PC-3 (cell line): ENCODE measurements around the gene AOPEP. TPM values are rescaled to one million over a fixed set of nuclear protein-coding genes. Genes with fewer than 3 reads are reported as not detected.

Experiments
- ATAC-seq: fragments of 200-7000 bp; cut with Tn5 transposase; 2 replicates; pipeline ENCODE4 v1.9.1; 2020; ENCODE audit warnings: mild to moderate bottlenecking, moderate library complexity
- BruUV-seq: library from RNA; stranded (reverse); fragments of 400-500 nt; replicated peaks from 2 replicates; lab custom pipeline; 2021; lab: Mats Ljungman, UMichigan
- CTCF ChIA-PET: fragments of 300-600 bp; sonication (Branson Sonifier 250); formaldehyde crosslinking; loops from one replicate; lab custom pipeline; 2022; ENCODE audit warnings: antibody characterized with exemption; lab: Charles Lee
- POLR2A ChIA-PET: fragments of 300-600 bp; sonication (Branson Sonifier 250); formaldehyde crosslinking; loops from one replicate; lab custom pipeline; 2022; ENCODE audit warnings: antibody characterized with exemption; ENCODE audit not compliant: unreplicated experiment; lab: Charles Lee
- DNase-seq: peaks from one replicate; pipeline ENCODE4 v3.0.0-alpha.2; 2015
- H2AFZ ChIP-seq: fragments of 300-600 bp; sonication (generic); 2 replicates; pipeline ENCODE4 v1.6.0; 2016; ENCODE audit warnings: antibody characterized with exemption, low read length
- H3F3A ChIP-seq: fragments of 300-600 bp; sonication (generic); one replicate; pipeline ENCODE4 v1.6.0; 2017; ENCODE audit warnings: antibody characterized with exemption, low read length, control low read depth, mild to moderate bottlenecking; ENCODE audit not compliant: unreplicated experiment
- H3K27ac ChIP-seq: fragments of 300-600 bp; sonication (generic); 2 replicates; pipeline ENCODE4 v1.5.1; 2016; ENCODE audit warnings: mild to moderate bottlenecking, low read length
- H3K27me3 ChIP-seq: fragments of 300-600 bp; sonication (generic); 2 replicates; pipeline ENCODE4 v1.6.1; 2016; ENCODE audit warnings: low read length, mixed read lengths
- H3K36me3 ChIP-seq: fragments of 300-600 bp; sonication (generic); 2 replicates; pipeline ENCODE4 v1.6.1; 2016; ENCODE audit warnings: low read depth, mixed run types, low read length, mixed read lengths
- H3K4me1 ChIP-seq: fragments of 300-600 bp; sonication (generic); 2 replicates; pipeline ENCODE4 v1.5.1; 2016; ENCODE audit warnings: low read length; ENCODE audit not compliant: insufficient read depth
- H3K4me2 ChIP-seq: fragments of 300-600 bp; sonication (generic); 2 replicates; pipeline ENCODE4 v1.6.0; 2016; ENCODE audit warnings: low read length
- H3K4me3 ChIP-seq: fragments of 300-600 bp; sonication (generic); 2 replicates; pipeline ENCODE4 v1.5.1; 2016; ENCODE audit warnings: mild to moderate bottlenecking, low read length, mixed read lengths
- H3K79me2 ChIP-seq: fragments of 300-600 bp; sonication (generic); 2 replicates; pipeline ENCODE4 v1.6.1; 2017; ENCODE audit warnings: low read length, mixed read lengths
- H3K9ac ChIP-seq: fragments of 300-600 bp; sonication (generic); 2 replicates; pipeline ENCODE4 v1.6.0; 2016; ENCODE audit warnings: mild to moderate bottlenecking, low read length
- H3K9me2 ChIP-seq: fragments of 300-600 bp; sonication (generic); replicated peaks from 2 replicates; pipeline ENCODE4 v1.6.1; 2016; ENCODE audit warnings: mixed run types, low read length, mixed read lengths
- H3K9me3 ChIP-seq: fragments of 300-600 bp; sonication (generic); 2 replicates; pipeline ENCODE4 v1.6.1; 2016; ENCODE audit warnings: low read length, mixed read lengths
- H4K20me1 ChIP-seq: fragments of 300-600 bp; sonication (generic); 2 replicates; pipeline ENCODE4 v1.6.1; 2016; ENCODE audit warnings: low read length, mixed read lengths
- EZH2 ChIP-seq: fragments of 300-600 bp; sonication (generic); IDR thresholded peaks from one replicate; pipeline ENCODE4 v1.6.1; 2017; ENCODE audit warnings: antibody characterized with exemption, mild to moderate bottlenecking, low read length; ENCODE audit not compliant: unreplicated experiment
- EZH2phosphoT487 ChIP-seq: fragments of 300-600 bp; sonication (generic); IDR thresholded peaks from 2 replicates; pipeline ENCODE4 v1.6.1; 2018; ENCODE audit warnings: mild to moderate bottlenecking, antibody characterized with exemption, low read length, borderline replicate concordance
- intact Hi-C: fragments of 100-400 bp; cut with micrococcal nuclease; formaldehyde crosslinking; loops from 2 replicates; pipeline ENCODE4 v1.9.0; 2023
- total RNA-seq: library from RNA; depleted of rRNA; stranded (reverse); fragments of >200 nt; gene quantifications from 2 replicates; pipeline ENCODE4 v1.2.3, GENCODE V29; 2014
- TF ChIP-seq, protein P1 (sequence below): fragments of 300-600 bp; sonication (generic); conservative IDR thresholded peaks from 2 replicates; pipeline ENCODE4 v1.5.1; 2017; ENCODE audit warnings: antibody characterized with exemption, low read depth, mild to moderate bottlenecking, low read length

The AOPEP gene
- total RNA-seq, 1 experiment from 2014 or later = 23.1 TPM

DNA sequence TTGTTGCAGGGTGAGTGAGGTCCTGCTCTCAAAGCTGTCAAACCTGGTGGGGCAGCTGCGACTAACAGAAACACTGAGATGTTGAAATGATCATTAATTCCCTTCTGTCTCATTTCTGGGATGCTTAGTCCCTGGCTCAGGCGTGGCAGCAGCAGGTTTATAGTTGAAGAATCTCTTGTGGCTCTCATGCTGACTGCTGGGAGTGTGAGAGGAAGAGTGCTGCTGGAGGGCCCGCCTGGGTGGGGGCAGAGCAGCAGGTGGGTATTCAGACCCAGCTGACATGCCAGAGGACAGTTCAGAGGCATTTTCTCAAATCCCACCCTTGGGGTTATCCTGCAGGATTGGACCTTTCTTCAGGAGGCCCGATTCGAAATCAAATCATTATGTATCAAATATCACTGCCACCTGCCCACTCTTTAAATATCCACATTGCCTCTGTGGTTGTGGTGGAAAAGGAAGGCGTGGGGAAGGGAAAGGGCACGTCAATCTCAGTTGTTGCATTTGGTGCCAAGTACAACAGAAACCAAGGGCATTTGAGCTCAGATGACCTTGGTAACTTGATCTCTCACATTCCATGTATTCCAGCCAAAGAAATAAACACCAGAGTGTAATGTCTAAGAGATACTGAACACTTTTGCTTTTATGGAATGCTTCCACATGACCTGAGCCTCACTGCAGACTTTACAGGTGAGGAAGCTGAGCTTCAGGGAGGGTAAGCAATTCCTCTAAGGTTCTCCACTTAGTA lies 224.3 kb downstream of the AOPEP start:
- no peaks in the 10 kb centered on the region for H3K79me2 ChIP-seq
- no peaks in the 10 kb centered on the region for H3K36me3 ChIP-seq
- H3K4me1 ChIP-seq = peaks cover 29% of the 10 kb centered on the region
- POLR2A ChIA-PET = no interaction called here
- H3K27me3 ChIP-seq = no peaks in the 10 kb centered on the region
- intact Hi-C loops = no loop called here
- TF ChIP-seq EZH2phosphoT487 (no peak), EZH2 (no peak)
- TF ChIP-seq, protein P1, sequence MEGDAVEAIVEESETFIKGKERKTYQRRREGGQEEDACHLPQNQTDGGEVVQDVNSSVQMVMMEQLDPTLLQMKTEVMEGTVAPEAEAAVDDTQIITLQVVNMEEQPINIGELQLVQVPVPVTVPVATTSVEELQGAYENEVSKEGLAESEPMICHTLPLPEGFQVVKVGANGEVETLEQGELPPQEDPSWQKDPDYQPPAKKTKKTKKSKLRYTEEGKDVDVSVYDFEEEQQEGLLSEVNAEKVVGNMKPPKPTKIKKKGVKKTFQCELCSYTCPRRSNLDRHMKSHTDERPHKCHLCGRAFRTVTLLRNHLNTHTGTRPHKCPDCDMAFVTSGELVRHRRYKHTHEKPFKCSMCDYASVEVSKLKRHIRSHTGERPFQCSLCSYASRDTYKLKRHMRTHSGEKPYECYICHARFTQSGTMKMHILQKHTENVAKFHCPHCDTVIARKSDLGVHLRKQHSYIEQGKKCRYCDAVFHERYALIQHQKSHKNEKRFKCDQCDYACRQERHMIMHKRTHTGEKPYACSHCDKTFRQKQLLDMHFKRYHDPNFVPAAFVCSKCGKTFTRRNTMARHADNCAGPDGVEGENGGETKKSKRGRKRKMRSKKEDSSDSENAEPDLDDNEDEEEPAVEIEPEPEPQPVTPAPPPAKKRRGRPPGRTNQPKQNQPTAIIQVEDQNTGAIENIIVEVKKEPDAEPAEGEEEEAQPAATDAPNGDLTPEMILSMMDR = no peak
- H3F3A ChIP-seq = no peaks in the 10 kb centered on the region
- DNase-seq (peak; percentile 52), ATAC-seq (no peak; the same call in 1 of the 2 replicates)
- H3K4me2 ChIP-seq = peak overlapping the region; percentile 31; the same call in 1 of the 2 replicates
- H3K9ac ChIP-seq = no peak overlapping the region
- no peak overlapping the region for H2AFZ ChIP-seq
- CTCF ChIA-PET = no interaction called here
- no peaks in the 10 kb centered on the region for H4K20me1 ChIP-seq
- H3K9me2 ChIP-seq = no peaks in the 10 kb centered on the region
- H3K4me3 ChIP-seq = no peak overlapping the region
- H3K27ac ChIP-seq = no peak overlapping the region
- no TSS peak for BruUV-seq
- H3K9me3 ChIP-seq = no peaks in the 10 kb centered on the region

DNA sequence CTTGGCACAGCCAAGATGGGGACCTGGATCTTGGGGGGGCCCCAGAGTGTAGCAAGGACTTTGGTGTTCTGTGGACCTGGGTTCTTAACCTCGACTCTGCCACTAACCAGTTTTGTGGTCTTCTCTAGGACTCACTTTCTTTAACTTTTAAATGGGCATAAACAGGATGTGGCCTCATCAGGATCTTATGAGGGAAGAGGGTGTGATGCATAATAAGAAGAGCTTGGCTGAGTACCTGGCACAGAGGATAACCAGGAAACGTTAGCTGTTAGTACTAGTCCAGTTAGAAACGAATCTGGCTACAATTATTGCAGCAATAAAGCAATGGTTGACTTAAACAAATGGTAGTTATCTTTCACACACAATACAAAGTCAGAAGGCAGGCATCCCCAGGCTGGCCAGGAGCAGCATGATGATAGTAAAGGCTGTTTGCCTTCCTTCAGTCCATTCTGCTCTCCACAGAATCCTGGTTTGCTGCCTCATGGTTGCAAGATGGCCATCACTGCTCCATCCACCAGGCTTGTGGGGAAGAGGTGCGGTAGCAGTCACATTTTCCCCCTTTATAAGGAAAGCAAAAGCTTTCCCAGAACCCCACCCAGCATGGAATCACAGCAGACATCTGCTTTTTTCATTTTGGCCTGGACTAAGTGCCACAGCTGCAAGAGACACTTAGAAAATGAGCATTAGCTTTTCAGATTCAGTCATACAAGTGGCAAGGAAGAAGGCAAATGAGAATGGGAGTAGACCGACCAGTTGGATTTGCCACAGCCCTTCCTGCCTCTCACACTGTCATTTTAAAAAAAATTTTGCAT lies 225.0 kb downstream of the AOPEP start:
- Histone ChIP-seq H4K20me1 (no peaks in the 10 kb centered on the region), H3K9ac (no peak overlapping the region), H3F3A (no peaks in the 10 kb centered on the region), H3K4me2 (peak overlapping the region; percentile 31; the same call in 1 of the 2 replicates), H3K9me2 (no peaks in the 10 kb centered on the region), H3K4me1 (peaks cover 21% of the 10 kb centered on the region), H3K4me3 (no peak overlapping the region), H3K27ac (no peak overlapping the region), H2AFZ (no peak overlapping the region), H3K27me3 (no peaks in the 10 kb centered on the region), H3K36me3 (no peaks in the 10 kb centered on the region), H3K9me3 (no peaks in the 10 kb centered on the region), H3K79me2 (no peaks in the 10 kb centered on the region)
- TF ChIP-seq, protein P1 = no peak
- no peak for TF ChIP-seq EZH2
- no peak for TF ChIP-seq EZH2phosphoT487
- CTCF ChIA-PET = no interaction called here
- no TSS peak for BruUV-seq
- DNase-seq (no peak), ATAC-seq (no peak)
- intact Hi-C loops = no loop called here
- POLR2A ChIA-PET = no interaction called here
